Measurements from ENCODE around the gene CFAP206. TPM values are rescaled to one million over a fixed set of nuclear protein-coding genes. Genes with fewer than 3 reads are reported as not detected.

Gene CFAP206
- total RNA-seq, 1 donor: 0.36 TPM

- H3K4me2 ChIP-seq (ENCODE audit: insufficient read depth, low read length): no peak overlapping the region
- no peaks in the 10 kb centered on the region for H3K9me3 ChIP-seq (ENCODE audit: low read depth, low read length)
- H3K79me2 ChIP-seq (ENCODE audit: insufficient read depth, low read length): no peaks in the 10 kb centered on the region
- H3K36me3 ChIP-seq (ENCODE audit: insufficient read depth, low read length): no peaks in the 10 kb centered on the region
- no peak overlapping the region for H2AFZ ChIP-seq (ENCODE audit: low read length)
- H3K4me3 ChIP-seq (ENCODE audit: insufficient read depth, low read length): no peak overlapping the region
- H4K20me1 ChIP-seq (ENCODE audit: insufficient read depth, low read length): no peaks in the 10 kb centered on the region
- TF ChIP-seq CTCF (IDR thresholded peaks at IDR 0.05; ENCODE audit: extremely low read depth, low read depth, low read length): no peak
- no peaks in the 10 kb centered on the region for H3K27me3 ChIP-seq (ENCODE audit: insufficient read depth, low read length)
- H3K4me1 ChIP-seq (ENCODE audit: insufficient read depth, low read length): no peaks in the 10 kb centered on the region
- no peak for DNase-seq (ENCODE audit: insufficient read length, low spot score, missing footprints)
- H3K27ac ChIP-seq (ENCODE audit: low read depth, low read length): no peak overlapping the region
Observed at GRCh38 chr6:87397656-87398055, 10.1 kb upstream of the CFAP206 start.

- no peaks in the 10 kb centered on the region for H3K9me3 ChIP-seq (ENCODE audit: low read depth, low read length)
- no peak overlapping the region for H3K4me2 ChIP-seq (ENCODE audit: insufficient read depth, low read length)
- no peaks in the 10 kb centered on the region for H4K20me1 ChIP-seq (ENCODE audit: insufficient read depth, low read length)
- DNase-seq (ENCODE audit: insufficient read length, low spot score, missing footprints): no peak
- no peak overlapping the region for H3K27ac ChIP-seq (ENCODE audit: low read depth, low read length)
- no peaks in the 10 kb centered on the region for H3K79me2 ChIP-seq (ENCODE audit: insufficient read depth, low read length)
- H2AFZ ChIP-seq (ENCODE audit: low read length): no peak overlapping the region
- no peak for TF ChIP-seq CTCF (IDR thresholded peaks at IDR 0.05; ENCODE audit: extremely low read depth, low read depth, low read length)
- peaks cover under 1% of the 10 kb centered on the region for H3K4me1 ChIP-seq (ENCODE audit: insufficient read depth, low read length)
- no peaks in the 10 kb centered on the region for H3K36me3 ChIP-seq (ENCODE audit: insufficient read depth, low read length)
- H3K27me3 ChIP-seq (ENCODE audit: insufficient read depth, low read length): no peaks in the 10 kb centered on the region
- no peak overlapping the region for H3K4me3 ChIP-seq (ENCODE audit: insufficient read depth, low read length)
Observed at GRCh38 chr6:87401832-87402231, 5.9 kb upstream of the CFAP206 start.

- H2AFZ ChIP-seq (ENCODE audit: low read length): peak overlapping the region; percentile 97
- H3K9me3 ChIP-seq (ENCODE audit: low read depth, low read length): no peaks in the 10 kb centered on the region
- peak overlapping the region; percentile 96 for H3K4me3 ChIP-seq (ENCODE audit: insufficient read depth, low read length)
- H3K79me2 ChIP-seq (ENCODE audit: insufficient read depth, low read length): no peaks in the 10 kb centered on the region
- peak overlapping the region; percentile 98 for H3K4me2 ChIP-seq (ENCODE audit: insufficient read depth, low read length)
- H3K27me3 ChIP-seq (ENCODE audit: insufficient read depth, low read length): no peaks in the 10 kb centered on the region
- peak; percentile 90 for DNase-seq (ENCODE audit: insufficient read length, low spot score, missing footprints)
- H3K36me3 ChIP-seq (ENCODE audit: insufficient read depth, low read length): no peaks in the 10 kb centered on the region
- H3K27ac ChIP-seq (ENCODE audit: low read depth, low read length): peak overlapping the region; percentile 51
- TF ChIP-seq CTCF (IDR thresholded peaks at IDR 0.05; ENCODE audit: extremely low read depth, low read depth, low read length): no peak
- no peaks in the 10 kb centered on the region for H4K20me1 ChIP-seq (ENCODE audit: insufficient read depth, low read length)
- H3K4me1 ChIP-seq (ENCODE audit: insufficient read depth, low read length): peaks cover 10% of the 10 kb centered on the region
Observed at GRCh38 chr6:87407561-87407900, 241 bp upstream of the CFAP206 start.

GRCh38 chr6:87408721-87409155 is 966 bp downstream of the CFAP206 start:
- Histone ChIP-seq H3K4me1 (ENCODE audit: insufficient read depth, low read length) (peaks cover 10% of the 10 kb centered on the region), H4K20me1 (ENCODE audit: insufficient read depth, low read length) (no peaks in the 10 kb centered on the region), H3K4me2 (ENCODE audit: insufficient read depth, low read length) (peak overlapping the region; percentile 98), H3K9me3 (ENCODE audit: low read depth, low read length) (no peaks in the 10 kb centered on the region), H3K27me3 (ENCODE audit: insufficient read depth, low read length) (no peaks in the 10 kb centered on the region), H3K27ac (ENCODE audit: low read depth, low read length) (peak overlapping the region; percentile 68), H2AFZ (ENCODE audit: low read length) (peak overlapping the region; percentile 99), H3K79me2 (ENCODE audit: insufficient read depth, low read length) (no peaks in the 10 kb centered on the region), H3K4me3 (ENCODE audit: insufficient read depth, low read length) (peak overlapping the region; percentile 96), H3K36me3 (ENCODE audit: insufficient read depth, low read length) (no peaks in the 10 kb centered on the region)
- TF ChIP-seq CTCF (IDR thresholded peaks at IDR 0.05; ENCODE audit: extremely low read depth, low read depth, low read length): no peak
- no peak for DNase-seq (ENCODE audit: insufficient read length, low spot score, missing footprints)

Data from osteoblast (primary cell).